GM11168 (cell line): ENCODE measurements around the gene B4GALNT3.

Experiments used
- in situ Hi-C: fragments of 300-500 bp; cut with MboI; formaldehyde crosslinking; loops from one replicate; pipeline ENCODE4 v1.12.0; 2022; ENCODE audit warnings: low sequenced_read_pairs; ENCODE audit not compliant: unreplicated experiment

The B4GALNT3 gene

GRCh38 chr12:507391-507796, 47.7 kb downstream of the B4GALNT3 start:
- in situ Hi-C loops: no loop called here

GRCh38 chr12:508145-508544, 48.4 kb downstream of the B4GALNT3 start:
- in situ Hi-C loops: no loop called here

- in situ Hi-C loops: no loop called here
These were observed 49.1 kb downstream of the B4GALNT3 start for GRCh38 chr12:508795-509194.

GRCh38 chr12:509500-509899, 49.8 kb downstream of the B4GALNT3 start:
- in situ Hi-C loops: no loop called here

- in situ Hi-C loops: no loop called here
These were observed 50.5 kb downstream of the B4GALNT3 start for GRCh38 chr12:510071-510825.

- in situ Hi-C loops: no loop called here
These were observed 53.2 kb downstream of the B4GALNT3 start for GRCh38 chr12:512933-513332.

GRCh38 chr12:513446-513845, 53.7 kb downstream of the B4GALNT3 start:
- in situ Hi-C loops: no loop called here

- in situ Hi-C loops: no loop called here
These were observed 57.8 kb downstream of the B4GALNT3 start for GRCh38 chr12:517538-517937.

- in situ Hi-C loops: no loop called here
These were observed 60.4 kb downstream of the B4GALNT3 start for GRCh38 chr12:520119-520518.

GRCh38 chr12:522692-523378, 63.1 kb downstream of the B4GALNT3 start:
- in situ Hi-C loops: no loop called here

GRCh38 chr12:524167-524951, 64.6 kb downstream of the B4GALNT3 start:
- in situ Hi-C loops: no loop called here

- in situ Hi-C loops: no loop called here
These were observed 66.3 kb downstream of the B4GALNT3 start for GRCh38 chr12:526089-526488.

GRCh38 chr12:527241-527640, 67.5 kb downstream of the B4GALNT3 start:
- in situ Hi-C loops: no loop called here

GRCh38 chr12:527729-528128, 68.0 kb downstream of the B4GALNT3 start:
- in situ Hi-C loops: no loop called here

- in situ Hi-C loops: no loop called here
These were observed 70.6 kb downstream of the B4GALNT3 start for GRCh38 chr12:530308-530707.

GRCh38 chr12:530821-531220, 71.1 kb downstream of the B4GALNT3 start:
- in situ Hi-C loops: no loop called here

GRCh38 chr12:531951-532585, 72.3 kb downstream of the B4GALNT3 start:
- in situ Hi-C loops: no loop called here

- in situ Hi-C loops: no loop called here
These were observed 73.3 kb downstream of the B4GALNT3 start for GRCh38 chr12:532908-533565.

GRCh38 chr12:533718-534117, 74.0 kb downstream of the B4GALNT3 start:
- in situ Hi-C loops: no loop called here

GRCh38 chr12:534216-534615, 74.5 kb downstream of the B4GALNT3 start:
- in situ Hi-C loops: no loop called here
